Measurements from ENCODE around the gene SETMAR. TPM values are rescaled to one million over a fixed set of nuclear protein-coding genes. Genes with fewer than 3 reads are reported as not detected.
A peak's percentile ranks its signal among the peaks of the same experiment; 100 is the strongest.

SETMAR gene
- total RNA-seq, 1 donor from 2014 or later, result 18.3 TPM

GRCh38 chr3:4350789-4351163 lies 47.6 kb downstream of the SETMAR start:
- H4K20me1 ChIP-seq (ENCODE audit: low read depth), result no peaks in the 10 kb centered on the region
- H3K4me3 Mint-ChIP-seq, result no peak overlapping the region
- no peak overlapping the region for H3K4me2 ChIP-seq
- TF ChIP-seq, protein P1, sequence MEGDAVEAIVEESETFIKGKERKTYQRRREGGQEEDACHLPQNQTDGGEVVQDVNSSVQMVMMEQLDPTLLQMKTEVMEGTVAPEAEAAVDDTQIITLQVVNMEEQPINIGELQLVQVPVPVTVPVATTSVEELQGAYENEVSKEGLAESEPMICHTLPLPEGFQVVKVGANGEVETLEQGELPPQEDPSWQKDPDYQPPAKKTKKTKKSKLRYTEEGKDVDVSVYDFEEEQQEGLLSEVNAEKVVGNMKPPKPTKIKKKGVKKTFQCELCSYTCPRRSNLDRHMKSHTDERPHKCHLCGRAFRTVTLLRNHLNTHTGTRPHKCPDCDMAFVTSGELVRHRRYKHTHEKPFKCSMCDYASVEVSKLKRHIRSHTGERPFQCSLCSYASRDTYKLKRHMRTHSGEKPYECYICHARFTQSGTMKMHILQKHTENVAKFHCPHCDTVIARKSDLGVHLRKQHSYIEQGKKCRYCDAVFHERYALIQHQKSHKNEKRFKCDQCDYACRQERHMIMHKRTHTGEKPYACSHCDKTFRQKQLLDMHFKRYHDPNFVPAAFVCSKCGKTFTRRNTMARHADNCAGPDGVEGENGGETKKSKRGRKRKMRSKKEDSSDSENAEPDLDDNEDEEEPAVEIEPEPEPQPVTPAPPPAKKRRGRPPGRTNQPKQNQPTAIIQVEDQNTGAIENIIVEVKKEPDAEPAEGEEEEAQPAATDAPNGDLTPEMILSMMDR (IDR thresholded peaks at IDR 0.05), result peak; percentile 86
- TF ChIP-seq EZH2phosphoT487 (IDR thresholded peaks at IDR 0.05) (no peak), EZH2 (IDR thresholded peaks at IDR 0.05) (no peak)
- H3F3A ChIP-seq (ENCODE audit: low read depth), result no peaks in the 10 kb centered on the region
- H3K36me3 ChIP-seq, result no peaks in the 10 kb centered on the region
- H3K4me1 ChIP-seq, result no peaks in the 10 kb centered on the region
- no peak overlapping the region for H2AFZ ChIP-seq (replicated peaks)
- no peak overlapping the region for H3K9ac ChIP-seq
- peak; percentile 67 for DNase-seq (ENCODE audit: low spot score)
- H3K27me3 ChIP-seq, result no peaks in the 10 kb centered on the region
- no peak overlapping the region for H3K4me3 ChIP-seq
- H3K27ac ChIP-seq, result no peak overlapping the region
- H3K27ac Mint-ChIP-seq, result no peak overlapping the region
- peaks cover 10% of the 10 kb centered on the region for H3K4me1 Mint-ChIP-seq
- H3K79me2 ChIP-seq (ENCODE audit: low read depth), result no peaks in the 10 kb centered on the region
- H3K27me3 Mint-ChIP-seq (ENCODE audit: insufficient read depth, low read depth), result no peaks in the 10 kb centered on the region
- H3K36me3 Mint-ChIP-seq, result no peaks in the 10 kb centered on the region
- H3K9me3 Mint-ChIP-seq, result peaks cover 3% of the 10 kb centered on the region
- H3K9me3 ChIP-seq (ENCODE audit: low read depth), result no peaks in the 10 kb centered on the region

- no peak overlapping the region for H2AFZ ChIP-seq (replicated peaks)
- Mint-ChIP-seq H3K4me1 (peaks cover 14% of the 10 kb centered on the region), H3K9me3 (peaks cover 3% of the 10 kb centered on the region), H3K4me3 (no peak overlapping the region), H3K27me3 (ENCODE audit: insufficient read depth, low read depth) (no peaks in the 10 kb centered on the region), H3K27ac (no peak overlapping the region), H3K36me3 (no peaks in the 10 kb centered on the region)
- no peaks in the 10 kb centered on the region for H3K4me1 ChIP-seq
- H3K27me3 ChIP-seq, result no peaks in the 10 kb centered on the region
- no peaks in the 10 kb centered on the region for H4K20me1 ChIP-seq (ENCODE audit: low read depth)
- no peaks in the 10 kb centered on the region for H3K36me3 ChIP-seq
- H3K9me3 ChIP-seq (ENCODE audit: low read depth), result no peaks in the 10 kb centered on the region
- TF ChIP-seq, protein P1 (IDR thresholded peaks at IDR 0.05), result no peak
- no peak for TF ChIP-seq EZH2 (IDR thresholded peaks at IDR 0.05)
- no peak for TF ChIP-seq EZH2phosphoT487 (IDR thresholded peaks at IDR 0.05)
- H3K27ac ChIP-seq, result no peak overlapping the region
- H3K4me2 ChIP-seq, result no peak overlapping the region
- DNase-seq (ENCODE audit: low spot score), result no peak
- H3K9ac ChIP-seq, result no peak overlapping the region
- no peaks in the 10 kb centered on the region for H3F3A ChIP-seq (ENCODE audit: low read depth)
- no peaks in the 10 kb centered on the region for H3K79me2 ChIP-seq (ENCODE audit: low read depth)
- H3K4me3 ChIP-seq, result no peak overlapping the region
Measured at GRCh38 chr3:4351164-4351855, 48.1 kb downstream of the SETMAR start.

DNA sequence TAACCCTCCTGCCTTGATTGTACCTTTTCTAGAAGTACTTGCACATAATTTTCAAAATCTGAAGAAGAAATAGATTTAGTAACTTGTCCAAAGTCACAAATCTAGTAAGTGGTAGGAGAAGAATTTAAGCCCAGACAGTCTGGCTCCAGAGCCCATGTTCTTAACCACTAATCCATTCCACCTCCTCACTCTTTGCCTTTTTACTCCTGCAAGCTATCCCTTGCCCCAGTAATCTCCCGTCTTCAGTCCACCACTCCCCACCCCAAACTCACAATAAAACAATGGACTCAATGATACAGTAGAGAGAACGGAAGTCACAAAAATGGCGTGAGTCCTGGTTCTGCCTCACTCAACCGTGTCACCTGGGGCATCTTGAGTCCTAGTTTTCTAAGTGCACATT lies 48.7 kb downstream of the SETMAR start:
- TF ChIP-seq, protein P1 (IDR thresholded peaks at IDR 0.05), result no peak
- TF ChIP-seq EZH2 (IDR thresholded peaks at IDR 0.05), result no peak
- TF ChIP-seq EZH2phosphoT487 (IDR thresholded peaks at IDR 0.05), result no peak
- H3K36me3 ChIP-seq, result no peaks in the 10 kb centered on the region
- H3K4me1 ChIP-seq, result no peaks in the 10 kb centered on the region
- H3F3A ChIP-seq (ENCODE audit: low read depth), result no peaks in the 10 kb centered on the region
- Mint-ChIP-seq H3K4me3 (no peak overlapping the region), H3K27ac (no peak overlapping the region), H3K36me3 (no peaks in the 10 kb centered on the region), H3K9me3 (peaks cover 3% of the 10 kb centered on the region), H3K4me1 (peaks cover 19% of the 10 kb centered on the region), H3K27me3 (ENCODE audit: insufficient read depth, low read depth) (no peaks in the 10 kb centered on the region)
- DNase-seq (ENCODE audit: low spot score), result no peak
- no peaks in the 10 kb centered on the region for H3K9me3 ChIP-seq (ENCODE audit: low read depth)
- H3K4me2 ChIP-seq, result no peak overlapping the region
- H3K4me3 ChIP-seq, result no peak overlapping the region
- H3K9ac ChIP-seq, result no peak overlapping the region
- no peaks in the 10 kb centered on the region for H3K27me3 ChIP-seq
- H3K79me2 ChIP-seq (ENCODE audit: low read depth), result no peaks in the 10 kb centered on the region
- H2AFZ ChIP-seq (replicated peaks), result no peak overlapping the region
- H3K27ac ChIP-seq, result no peak overlapping the region
- no peaks in the 10 kb centered on the region for H4K20me1 ChIP-seq (ENCODE audit: low read depth)
